ENCODE data around the gene ZNF439.
"Not testable (repeated sequence)": the region's sequence is repeated elsewhere in the genome, so short reads cannot be mapped to it uniquely, and the experiment has no call there.

Gene ZNF439

DNA sequence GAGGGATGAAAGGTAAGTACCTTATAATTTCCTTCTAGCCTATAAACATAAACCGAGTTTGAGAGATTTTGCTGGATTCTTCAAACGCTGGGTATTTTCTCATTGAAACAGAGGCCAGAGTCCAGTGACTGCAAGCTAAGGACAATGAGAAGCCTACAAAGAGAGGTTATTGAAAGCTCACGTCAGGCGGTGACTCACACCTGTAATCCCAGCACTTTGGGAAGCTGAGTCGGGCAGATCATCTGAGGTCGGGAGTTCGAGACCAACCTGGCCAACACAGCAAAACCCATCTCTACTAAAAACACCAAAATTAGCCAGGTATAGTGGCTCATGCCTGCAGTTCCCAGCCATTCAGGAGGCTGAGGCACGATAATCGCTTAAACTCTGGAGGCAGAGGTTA, 24.1 kb downstream of the ZNF439 start:
- DNase-seq, result no peak

DNA sequence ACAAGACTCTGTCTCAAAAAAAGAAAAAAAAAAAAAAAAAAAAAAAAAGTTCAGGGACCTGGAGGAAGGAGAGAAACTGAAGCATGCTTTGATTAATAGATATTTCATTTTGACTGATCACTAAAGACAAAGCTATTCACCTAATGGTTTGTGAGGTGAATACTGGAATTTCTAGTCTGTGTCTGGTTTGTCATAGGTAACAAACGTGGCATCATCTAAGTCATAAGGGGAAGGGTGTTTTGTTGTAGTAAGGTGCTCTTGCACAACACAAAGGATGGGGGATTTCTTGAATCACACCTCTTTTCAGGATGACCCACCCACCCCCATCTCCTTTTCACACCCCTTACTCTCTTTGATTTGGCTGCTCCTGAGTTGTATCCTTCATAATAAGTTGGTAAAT, 25.2 kb downstream of the ZNF439 start:
- DNase-seq, result no peak

DNA sequence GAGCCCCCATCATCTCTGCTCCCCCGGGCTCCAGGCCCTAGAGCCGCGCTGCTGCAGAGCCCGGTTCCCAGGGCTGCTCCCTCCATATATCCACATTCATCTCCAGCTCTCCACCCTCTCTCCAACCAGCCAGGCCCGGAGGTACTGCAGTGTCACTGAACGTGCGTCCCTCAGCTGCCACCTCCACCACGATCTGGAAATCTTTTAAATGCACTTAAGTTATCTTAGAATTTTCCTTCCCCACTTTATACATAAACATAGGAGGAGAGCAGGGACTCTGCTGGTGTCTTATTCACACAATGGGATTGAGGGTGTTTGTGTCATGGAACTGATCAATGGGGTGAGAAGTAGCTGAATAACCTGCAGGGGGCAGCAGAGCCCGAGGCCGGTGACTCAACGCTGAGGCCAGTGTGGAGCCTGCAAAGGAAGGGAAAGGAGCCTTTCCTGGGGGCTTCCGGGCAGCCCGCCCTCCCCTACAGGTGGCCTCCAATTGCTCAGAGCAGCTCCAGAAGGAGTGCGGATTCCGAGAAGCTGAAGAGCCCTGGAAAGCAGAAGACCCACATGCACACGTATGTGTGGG, 31.3 kb downstream of the ZNF439 start:
- peak; percentile 15 for DNase-seq

DNA sequence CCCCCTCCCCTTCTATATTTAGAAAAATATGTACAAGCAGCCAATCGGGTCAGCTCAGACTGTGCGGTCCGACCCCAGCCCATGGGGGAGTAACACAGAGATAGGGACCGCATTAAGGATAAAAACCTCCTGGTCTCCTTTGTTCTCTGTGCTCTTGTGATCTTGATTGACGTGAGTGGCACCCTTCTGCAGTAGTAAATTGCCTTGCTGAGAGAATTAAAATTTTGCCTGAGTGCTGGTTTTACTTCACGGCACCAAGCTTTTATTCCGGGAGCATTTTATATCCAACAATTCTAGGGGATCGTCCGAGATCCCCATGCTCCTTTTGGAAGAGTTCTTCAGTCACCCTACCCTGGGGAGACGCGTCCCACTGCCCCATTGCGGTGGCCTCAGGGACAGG, 32.1 kb downstream of the ZNF439 start:
- DNase-seq, result no peak

GRCh38 chr19:11881151-11881800, 32.8 kb downstream of the ZNF439 start:
- DNase-seq, result peak; percentile 87

DNA sequence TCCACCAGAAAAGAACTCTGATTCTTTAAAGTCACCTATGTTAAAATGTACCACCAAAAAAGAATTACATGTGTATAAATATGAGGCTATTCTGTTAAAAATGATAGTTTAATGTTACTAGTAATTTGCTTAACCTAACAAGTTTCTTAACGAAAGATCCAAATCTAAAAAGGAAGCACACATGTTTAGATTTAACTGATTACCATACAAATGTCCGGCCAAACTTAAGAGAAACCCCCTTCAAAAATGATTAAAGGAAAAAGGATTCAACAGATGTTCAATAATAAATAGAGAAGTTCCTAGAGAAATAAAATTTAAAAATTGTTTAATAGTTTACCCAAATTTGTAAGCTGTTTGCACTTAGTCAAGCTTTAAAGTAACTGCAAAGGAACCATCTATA, 34.1 kb downstream of the ZNF439 start:
- peak; percentile 16 for DNase-seq

DNA sequence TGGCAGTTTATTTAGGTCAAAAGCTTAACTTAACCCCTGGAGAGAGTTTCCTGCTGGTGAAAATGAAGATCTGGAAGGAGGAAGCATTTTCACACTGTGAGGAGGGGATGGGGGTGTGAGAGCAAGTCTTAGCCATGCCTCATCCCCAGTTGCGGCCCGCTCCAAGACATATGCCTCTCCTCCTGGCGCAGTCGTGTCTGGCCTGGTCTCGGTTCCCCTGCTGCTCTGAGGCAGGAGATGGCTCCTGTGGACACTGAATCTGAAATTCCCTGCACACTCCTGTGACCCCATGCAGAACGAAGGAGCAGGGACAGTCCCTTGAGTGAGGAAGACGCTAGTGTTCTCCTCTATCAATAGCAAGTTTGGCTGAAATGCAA, 38.7 kb downstream of the ZNF439 start:
- DNase-seq, result peak; percentile 37

DNA sequence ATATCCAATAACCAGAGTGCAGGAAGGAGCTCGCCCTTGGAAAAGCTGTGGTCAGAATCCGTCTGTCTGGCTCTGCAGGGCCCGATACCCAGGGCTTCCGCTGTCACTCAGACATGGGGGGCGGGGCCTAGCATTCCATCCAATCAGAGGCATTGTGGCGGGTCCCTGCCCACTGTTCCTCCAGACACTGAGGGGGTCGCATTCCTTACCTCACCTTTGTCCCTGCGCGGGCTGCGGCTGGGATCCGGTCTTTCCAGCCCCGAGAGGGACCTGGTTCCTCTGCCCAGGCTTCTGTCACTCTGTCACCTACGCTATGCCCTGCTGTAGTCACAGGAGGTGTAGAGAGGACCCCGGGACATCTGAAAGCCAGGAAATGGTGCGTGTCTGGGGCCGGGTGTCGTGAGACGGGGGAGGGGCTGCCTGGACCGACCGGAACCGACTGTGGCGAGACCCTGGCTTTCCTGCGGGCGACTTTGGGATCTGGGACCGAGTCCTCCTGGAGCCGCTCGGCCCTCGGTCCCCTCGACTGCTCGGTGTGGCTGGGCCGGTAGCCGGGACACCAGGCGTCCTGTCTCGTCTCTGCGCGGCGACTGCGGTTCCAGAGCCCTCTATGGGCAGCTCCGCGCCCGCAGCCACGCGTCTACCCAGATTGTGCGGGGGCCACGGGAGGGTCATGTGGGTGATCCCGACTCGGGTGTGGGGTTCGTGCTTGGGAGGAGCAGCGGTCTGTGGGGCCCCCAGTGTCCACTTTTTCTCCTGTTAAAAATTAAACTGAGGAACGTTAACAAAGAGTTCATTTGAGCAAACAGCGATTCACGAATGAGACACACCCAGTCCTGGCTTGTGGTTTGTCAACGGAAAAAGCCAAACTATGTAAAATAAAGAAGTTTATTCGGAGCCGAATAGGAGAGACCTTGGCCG, 39.3 kb downstream of the ZNF439 start, which contains the start of gene ZNF69:
Gene ZNF69 (plus strand): TSS at position 172 of the 921 bp plus-strand sequence. CDS start 142 bp downstream, at position 314.
- DNase-seq, result peak; percentile 91

- not testable (repeated sequence) for DNase-seq
Measured at GRCh38 chr19:11889901-11890300, 41.4 kb downstream of the ZNF439 start.

- no peak for DNase-seq
Measured at GRCh38 chr19:11890634-11891033, 42.1 kb downstream of the ZNF439 start.

DNA sequence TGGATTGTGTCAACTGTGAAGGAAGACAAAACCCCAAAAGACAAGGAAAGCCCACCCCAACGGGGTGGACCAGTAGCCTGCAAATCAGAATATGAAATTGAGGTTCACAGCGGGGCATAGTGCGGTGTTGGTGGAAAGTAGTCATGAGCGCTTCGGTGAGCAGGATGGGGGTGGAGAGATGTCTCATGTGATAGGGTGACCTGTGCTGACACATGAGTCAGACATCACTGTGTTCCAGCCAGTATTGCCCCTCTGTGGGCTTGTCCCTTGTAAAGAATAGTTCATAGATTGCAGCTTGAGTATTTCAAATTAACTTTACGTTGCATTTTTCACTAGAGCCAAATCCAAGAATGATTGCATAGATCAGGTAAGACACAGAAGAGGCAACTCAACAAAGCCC, 46.3 kb downstream of the ZNF439 start:
- DNase-seq, result no peak

GRCh38 chr19:11902228-11902627, 53.7 kb downstream of the ZNF439 start:
- no peak for DNase-seq

DNA sequence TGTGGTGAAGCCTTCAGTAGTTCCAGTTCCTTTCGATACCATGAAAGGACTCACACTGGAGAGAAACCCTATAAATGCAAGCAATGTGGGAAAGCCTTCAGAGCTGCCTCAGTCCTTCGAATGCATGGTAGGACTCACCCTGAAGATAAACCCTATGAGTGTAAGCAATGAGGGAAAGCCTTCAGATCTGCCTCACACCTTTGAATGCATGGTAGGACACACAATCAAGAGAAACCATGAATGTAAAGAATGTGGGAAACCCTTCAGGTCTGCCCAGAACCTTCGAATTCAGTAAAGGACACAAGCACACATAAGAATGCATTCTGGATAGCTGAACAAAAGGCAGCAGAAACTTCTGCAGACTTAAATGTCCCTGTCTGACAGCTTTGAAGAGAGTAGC, 57.4 kb downstream of the ZNF439 start:
- DNase-seq, result no peak

DNA sequence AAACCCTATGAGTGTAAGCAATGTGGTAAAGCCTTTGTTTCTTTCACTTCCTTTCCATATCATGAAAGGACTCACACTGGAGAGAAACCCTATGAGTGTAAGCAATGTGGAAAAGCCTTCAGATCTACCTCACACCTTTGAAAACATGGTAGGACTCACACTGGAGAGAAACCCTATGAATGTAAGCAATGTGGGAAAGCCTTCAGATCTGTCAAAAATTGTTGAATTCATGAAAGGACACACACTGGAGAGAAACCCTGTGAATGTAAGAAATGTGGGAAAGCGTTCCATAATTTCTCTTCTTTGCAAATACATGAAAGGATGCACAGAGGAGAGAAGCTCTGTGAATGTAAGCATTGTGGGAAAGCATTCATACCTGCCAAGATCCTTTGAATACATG, 63.4 kb downstream of the ZNF439 start:
- not testable (repeated sequence) for DNase-seq

DNA sequence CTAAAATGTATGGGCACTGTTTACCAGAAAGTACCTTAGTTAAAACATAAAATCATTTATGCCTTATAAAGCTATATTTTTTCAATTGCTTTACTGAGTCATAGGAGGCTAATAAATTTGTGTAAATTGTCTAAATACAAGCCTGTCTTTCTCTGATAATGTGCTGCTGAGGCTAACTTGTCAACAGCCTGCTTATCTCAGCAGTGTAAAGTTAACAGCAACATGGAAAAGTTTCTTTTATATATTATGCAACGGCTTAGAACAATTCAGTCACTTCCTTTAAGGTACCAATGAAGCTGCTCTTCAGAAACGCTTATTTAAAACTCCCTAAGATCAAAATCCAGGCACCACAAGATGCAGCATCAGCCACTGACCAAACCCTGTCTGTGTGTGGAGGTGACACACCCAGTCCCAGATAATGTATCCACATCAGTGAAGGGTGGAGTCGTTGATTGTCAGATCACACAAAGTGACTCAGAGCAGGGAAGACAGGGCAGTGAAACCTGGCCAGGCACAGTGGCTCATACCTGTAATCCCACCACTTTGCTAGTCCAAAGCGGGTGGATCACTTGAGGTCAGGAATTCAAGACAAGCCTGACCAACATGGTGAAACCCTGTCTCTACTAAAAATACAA, 66.0 kb downstream of the ZNF439 start:
- not testable (repeated sequence) for DNase-seq

Data from hematopoietic multipotent progenitor cell treated with erythropoietin and hydrocortisone succinate and interleukin-3 and kit ligand, for 4 days (in vitro differentiated cells).